Erythroblast (primary cell): ENCODE data around the gene PPDPF.

Experiments
- GATA1 ChIP-seq: IDR thresholded peaks from 2 replicates; pipeline ENCODE4 v1.6.1; 2011; ENCODE audit warnings: low read depth, mild to moderate bottlenecking, control low read depth, low read length, moderate library complexity
- POLR2A ChIP-seq: IDR thresholded peaks from 2 replicates; pipeline ENCODE4 v1.6.1; 2011; ENCODE audit warnings: mild to moderate bottlenecking, low read length

GRCh38 chr20:63531686-63532448 lies 11.3 kb downstream of the PPDPF start:
- TF ChIP-seq POLR2A = no peak
- no peak for TF ChIP-seq GATA1
